RWPE2 (cell line): Measurements from ENCODE around the gene ACER2.
"Not testable (repeated sequence)": the region's sequence is repeated elsewhere in the genome, so short reads cannot be mapped to it uniquely, and the experiment has no call there.

Experiments used
- ATAC-seq: fragments of 200-7000 bp; cut with Tn5 transposase; 3 replicates; pipeline ENCODE4 v1.9.1; 2021; ENCODE audit warnings: low read depth
- DNase-seq: peaks from one replicate; pipeline ENCODE4 v3.0.0-alpha.2; 2020; ENCODE audit warnings: low spot score
- H3K27ac ChIP-seq: fragments of 450-650 bp; 2 replicates; pipeline ENCODE4 v1.5.1; 2017; ENCODE audit warnings: mild to moderate bottlenecking; ENCODE audit not compliant: poor library complexity, severe bottlenecking
- H3K27me3 ChIP-seq: fragments of 250-450 bp; sonication (Bioruptor Pico); 2 replicates; pipeline ENCODE4 v1.5.1; 2021; ENCODE audit warnings: mild to moderate bottlenecking, moderate library complexity; ENCODE audit not compliant: insufficient read depth, poor library complexity, severe bottlenecking
- H3K36me3 ChIP-seq: fragments of 250-450 bp; sonication (Bioruptor Pico); 2 replicates; pipeline ENCODE4 v1.5.1; 2020; ENCODE audit warnings: low read depth, mild to moderate bottlenecking, moderate library complexity
- H3K4me1 ChIP-seq: fragments of 250-450 bp; sonication (Bioruptor Pico); 2 replicates; pipeline ENCODE4 v1.5.1; 2021; ENCODE audit warnings: mild to moderate bottlenecking, moderate library complexity; ENCODE audit not compliant: insufficient read depth, poor library complexity, severe bottlenecking
- H3K4me3 ChIP-seq: fragments of 250-450 bp; sonication (Bioruptor Pico); 2 replicates; pipeline ENCODE4 v1.5.1; 2021; ENCODE audit warnings: mild to moderate bottlenecking, moderate library complexity; ENCODE audit not compliant: severe bottlenecking
- H3K9me3 ChIP-seq: fragments of 250-450 bp; sonication (Bioruptor Pico); 2 replicates; pipeline ENCODE4 v1.5.1; 2021; ENCODE audit warnings: mild to moderate bottlenecking, moderate library complexity; ENCODE audit not compliant: severe bottlenecking
- CTCF ChIP-seq: fragments of 450-650 bp; IDR thresholded peaks from one replicate; pipeline ENCODE4 v1.5.1; 2017; ENCODE audit warnings: mild to moderate bottlenecking, moderate library complexity; ENCODE audit not compliant: poor library complexity, severe bottlenecking

Gene ACER2

GRCh38 chr9:19386502-19387044, 22.2 kb upstream of the ACER2 start:
- Histone ChIP-seq H3K27me3 (no peaks in the 10 kb centered on the region), H3K36me3 (no peaks in the 10 kb centered on the region), H3K4me3 (no peak overlapping the region), H3K9me3 (no peaks in the 10 kb centered on the region), H3K4me1 (peaks cover under 1% of the 10 kb centered on the region), H3K27ac (no peak overlapping the region)
- ATAC-seq (no peak), DNase-seq (no peak)
- TF ChIP-seq CTCF = no peak

- no peaks in the 10 kb centered on the region for H3K9me3 ChIP-seq
- H3K27ac ChIP-seq = no peak overlapping the region
- no peak overlapping the region for H3K4me3 ChIP-seq
- H3K36me3 ChIP-seq = no peaks in the 10 kb centered on the region
- DNase-seq (no peak), ATAC-seq (no peak)
- no peaks in the 10 kb centered on the region for H3K4me1 ChIP-seq
- H3K27me3 ChIP-seq = no peaks in the 10 kb centered on the region
- no peak for TF ChIP-seq CTCF
Measured at GRCh38 chr9:19387317-19387716, 21.5 kb upstream of the ACER2 start.

GRCh38 chr9:19389539-19389938, 19.3 kb upstream of the ACER2 start:
- not testable (repeated sequence) for DNase-seq, H3K36me3 ChIP-seq, ATAC-seq, H3K9me3 ChIP-seq, H3K27me3 ChIP-seq, H3K4me3 ChIP-seq, H3K4me1 ChIP-seq, H3K27ac ChIP-seq

GRCh38 chr9:19397845-19398244, 11.0 kb upstream of the ACER2 start:
- Histone ChIP-seq H3K4me3 (no peak overlapping the region), H3K9me3 (no peaks in the 10 kb centered on the region), H3K27ac (no peak overlapping the region), H3K27me3 (no peaks in the 10 kb centered on the region), H3K36me3 (no peaks in the 10 kb centered on the region), H3K4me1 (no peaks in the 10 kb centered on the region)
- DNase-seq = no peak
- ATAC-seq = no peak
- TF ChIP-seq CTCF = no peak

- ATAC-seq, H3K9me3 ChIP-seq: not testable (repeated sequence)
Measured at GRCh38 chr9:19403231-19403630, 5.6 kb upstream of the ACER2 start.

GRCh38 chr9:19404283-19405075, 4.3 kb upstream of the ACER2 start:
- no peaks in the 10 kb centered on the region for H3K27me3 ChIP-seq
- peak; percentile 38 for ATAC-seq
- no peak for TF ChIP-seq CTCF
- no peaks in the 10 kb centered on the region for H3K36me3 ChIP-seq
- H3K4me1 ChIP-seq = peaks cover 11% of the 10 kb centered on the region
- peak; percentile 51 for DNase-seq
- no peak overlapping the region for H3K4me3 ChIP-seq
- no peaks in the 10 kb centered on the region for H3K9me3 ChIP-seq
- H3K27ac ChIP-seq = peak overlapping the region; percentile 33

More at GRCh38 chr9:19403231-19403630, 5.6 kb upstream of the ACER2 start:
- H3K27ac ChIP-seq, DNase-seq, H3K36me3 ChIP-seq, H3K4me3 ChIP-seq, H3K27me3 ChIP-seq: not testable (repeated sequence)
- H3K4me1 ChIP-seq = peaks cover 11% of the 10 kb centered on the region
